Left lung (tissue), 14 donors: Measurements from ENCODE around the gene SCMH1. TPM values are rescaled to one million over a fixed set of nuclear protein-coding genes. Genes with fewer than 3 reads are reported as not detected.

Experiments used
- ATAC-seq: fragments of 200-7000 bp; cut with Tn5 transposase; one replicate; pipeline ENCODE4 v1.9.1; 2020; ENCODE audit warnings: moderate library complexity
- DNase-seq, 4 donors: peaks; one replicate each; pipeline ENCODE4 v3.0.0-alpha.2; 2013 to 2020
- H3K27ac ChIP-seq, 2 donors: fragments of 200-600 bp; sonication (generic) in 1 of 2; one replicate each; pipeline versions ENCODE4 v1.5.0 to v1.8.0; 2020 to 2021
- H3K27me3 ChIP-seq, 2 donors: fragments of 200-600 bp; sonication (generic) in 1 of 2; one replicate each; pipeline versions ENCODE4 v1.5.0 to v1.8.0; 2020 to 2021
- H3K36me3 ChIP-seq, 2 donors: fragments of 200-600 bp; sonication (generic) in 1 of 2; one replicate each; pipeline versions ENCODE4 v1.5.0 to v1.8.0; 2020 to 2021
- H3K4me1 ChIP-seq, 2 donors: fragments of 200-600 bp; one replicate each; pipeline ENCODE4 v1.8.0; 2021
- H3K4me3 ChIP-seq, 2 donors: fragments of 200-600 bp; sonication (generic) in 1 of 2; one replicate each; pipeline versions ENCODE4 v1.5.0 to v1.8.0; 2020 to 2021; ENCODE audit warnings: mild to moderate bottlenecking in 1 of 2
- H3K9me3 ChIP-seq, 2 donors: fragments of 200-600 bp; sonication (generic) in 1 of 2; one replicate each; pipeline versions ENCODE4 v1.5.0 to v1.8.0; 2020 to 2021
- intact Hi-C, 2 donors: fragments of 100-400 bp; cut with DNase I; formaldehyde crosslinking; loops; one replicate each; pipeline versions ENCODE4 v1.11.2 to v1.14.2; 2022
- long read RNA-seq, 12 donors: library from polyadenylated mRNA in 2 of 12; unstranded in 2 of 12; transcript quantifications; one replicate each; pipeline ENCODE4 v2.0.0 and lab custom pipeline, GENCODE V29; 2019 to 2026
- polyA plus RNA-seq, 6 donors: library from polyadenylated mRNA; unstranded; fragments of 120-200 nt; gene quantifications; one replicate each; pipeline ENCODE4 v1.2.1, GENCODE V29; 2013; ENCODE audit not compliant: insufficient read length in 6 of 6
- total RNA-seq, 2 donors: library from RNA; stranded (reverse); fragmentation: NEBNext Ultra II Directional; extraction: Animal tissue kit (Norgen Biotek cat#: 25700); gene quantifications; one replicate each; pipeline ENCODE4 v1.2.1, GENCODE V29; 2021
- TF ChIP-seq, protein P1 (sequence below), 2 donors: fragments of 200-600 bp; sonication (generic) in 1 of 2; IDR thresholded peaks; one replicate each; pipeline versions ENCODE4 v1.5.0 to v1.8.0; 2021; ENCODE audit warnings: antibody characterized with exemption in 2 of 2
- donor health status: DM: no; HTN: yes; CAD: no.
- donor health status: DM: no; HTN: no; CAD: no.

Gene SCMH1
- total RNA-seq (10 to 100 TPM; 27.8 to 30.8 TPM), polyA plus RNA-seq (10 to 100 TPM; 42.8 to 56.1 (median 46.0) TPM)
- long read RNA-seq, donor 1, partial matches to known transcripts, result 0 of 1 reads
- long read RNA-seq, donor 1, other reads (novel, unspliced or antisense), result 0 of 1 reads
- long read RNA-seq, donor 2, partial matches to known transcripts, result 0 of 1 reads
- long read RNA-seq, donor 2, other reads (novel, unspliced or antisense), result 0 of 1 reads
- long read RNA-seq, donor 3, result 0 reads
- long read RNA-seq, donor 4, partial matches to known transcripts, result 3 of 6 reads
- long read RNA-seq, donor 4, other reads (novel, unspliced or antisense), result 3 of 6 reads
- long read RNA-seq, donor 5, partial matches to known transcripts, result 0 of 1 reads
- long read RNA-seq, donor 5, other reads (novel, unspliced or antisense), result 0 of 1 reads
- long read RNA-seq, donor 6, result 0 reads
- long read RNA-seq, donor 7, result 0 reads
- long read RNA-seq, donor 8, result 0 reads
- long read RNA-seq, donor 9, result 0 reads
- long read RNA-seq, donor 10, partial matches to known transcripts, result 3 of 6 reads
- long read RNA-seq, donor 10, other reads (novel, unspliced or antisense), result 2 of 6 reads
- long read RNA-seq, donor 11, result 0 reads
- long read RNA-seq, donor 12, result 0 reads

DNA sequence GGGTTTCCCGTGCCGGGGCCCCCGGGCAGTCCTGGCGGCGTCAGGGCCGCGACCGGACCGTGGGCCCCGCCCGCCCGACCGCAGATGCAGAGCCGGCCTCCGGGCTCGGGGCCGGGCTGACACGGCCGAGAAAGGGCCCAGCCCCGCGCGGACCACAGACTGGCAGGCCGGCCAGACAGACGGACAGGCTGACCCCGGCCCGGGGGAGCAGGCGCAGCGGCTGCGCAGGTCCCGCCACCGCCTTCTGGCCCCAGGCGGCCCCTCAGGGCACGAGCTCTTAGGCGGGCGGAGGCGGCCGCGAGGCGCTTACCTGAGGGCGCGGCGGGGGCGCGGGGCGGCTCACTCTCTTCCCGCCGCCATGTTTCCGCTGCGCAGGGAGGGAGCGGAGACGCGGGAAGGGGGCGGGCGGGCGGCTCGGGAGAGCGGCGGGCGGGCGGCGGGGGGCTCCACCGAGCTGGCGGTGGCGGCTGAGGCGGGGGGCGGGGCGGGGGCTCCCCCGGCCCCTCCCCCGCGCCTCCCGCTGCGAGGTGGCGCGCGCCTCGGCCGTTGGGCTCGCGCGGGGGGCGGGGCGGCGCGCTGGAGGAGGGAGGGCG is at the start of gene SCMH1:
Gene SCMH1, minus strand, starts transcription at position 558 of the 593 bp plus-strand sequence. CDS start 56,173 bp downstream, outside the sequence.
- Histone ChIP-seq H3K4me1 (peaks cover 5 to 41% of the 10 kb centered on the region in 2 donors), H3K27me3 (no peaks in the 10 kb centered on the region), H3K27ac (peak within 1 kb of the TSS; percentile 87 to 92), H3K9me3 (no peaks in the 10 kb centered on the region), H3K36me3 (no peaks in the 10 kb centered on the region), H3K4me3 (peak within 1 kb of the TSS; percentile 76 to 81)
- DNase-seq (peak; percentile 39 to 86 (median 50)), ATAC-seq (peak; percentile 65)
- intact Hi-C loops, result no loop called here
- TF ChIP-seq, protein P1, sequence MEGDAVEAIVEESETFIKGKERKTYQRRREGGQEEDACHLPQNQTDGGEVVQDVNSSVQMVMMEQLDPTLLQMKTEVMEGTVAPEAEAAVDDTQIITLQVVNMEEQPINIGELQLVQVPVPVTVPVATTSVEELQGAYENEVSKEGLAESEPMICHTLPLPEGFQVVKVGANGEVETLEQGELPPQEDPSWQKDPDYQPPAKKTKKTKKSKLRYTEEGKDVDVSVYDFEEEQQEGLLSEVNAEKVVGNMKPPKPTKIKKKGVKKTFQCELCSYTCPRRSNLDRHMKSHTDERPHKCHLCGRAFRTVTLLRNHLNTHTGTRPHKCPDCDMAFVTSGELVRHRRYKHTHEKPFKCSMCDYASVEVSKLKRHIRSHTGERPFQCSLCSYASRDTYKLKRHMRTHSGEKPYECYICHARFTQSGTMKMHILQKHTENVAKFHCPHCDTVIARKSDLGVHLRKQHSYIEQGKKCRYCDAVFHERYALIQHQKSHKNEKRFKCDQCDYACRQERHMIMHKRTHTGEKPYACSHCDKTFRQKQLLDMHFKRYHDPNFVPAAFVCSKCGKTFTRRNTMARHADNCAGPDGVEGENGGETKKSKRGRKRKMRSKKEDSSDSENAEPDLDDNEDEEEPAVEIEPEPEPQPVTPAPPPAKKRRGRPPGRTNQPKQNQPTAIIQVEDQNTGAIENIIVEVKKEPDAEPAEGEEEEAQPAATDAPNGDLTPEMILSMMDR (IDR thresholded peaks at IDR 0.05), result no peak

- Histone ChIP-seq H3K36me3 (no peaks in the 10 kb centered on the region), H3K4me3 (no peak overlapping the region), H3K27me3 (peaks cover 0 to 21% of the 10 kb centered on the region in 2 donors), H3K27ac (no peak overlapping the region), H3K9me3 (no peaks in the 10 kb centered on the region), H3K4me1 (no peaks in the 10 kb centered on the region)
- TF ChIP-seq, protein P1 (IDR thresholded peaks at IDR 0.05), result no peak
- ATAC-seq (no peak), DNase-seq (no peak)
- intact Hi-C loops, result no loop called here
These were observed 49.1 kb upstream of the SCMH1 start for GRCh38 chr1:41291195-41291594.

DNA sequence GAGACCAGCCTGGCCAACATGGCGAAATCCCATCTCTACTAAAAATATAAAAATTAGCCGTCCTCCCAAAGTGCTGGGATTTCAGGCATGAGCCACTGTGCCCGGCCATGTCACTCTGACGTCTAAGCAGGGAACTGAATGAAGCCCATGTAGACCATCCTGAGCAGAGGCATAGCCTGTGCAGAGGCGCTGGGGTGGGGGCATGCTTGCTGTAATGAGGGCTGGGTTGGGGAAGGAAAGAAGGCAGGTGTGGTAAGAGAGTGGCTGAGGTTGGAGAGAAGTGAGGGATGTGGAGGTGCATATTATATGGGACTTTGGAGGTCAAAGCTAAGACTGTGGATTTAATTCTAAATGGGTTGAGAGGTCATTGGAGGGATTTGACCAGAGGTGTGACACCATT is 47.1 kb upstream of the SCMH1 start:
- intact Hi-C loops, result loop anchor here (5.0 to 10.0 kb wide), 2 partner anchors 126 to 128 kb away; no protein-coding TSS in a partner anchor
- Histone ChIP-seq H3K27ac (no peak overlapping the region), H3K27me3 (peaks cover 0 to 20% of the 10 kb centered on the region in 2 donors), H3K4me1 (no peaks in the 10 kb centered on the region), H3K4me3 (no peak overlapping the region), H3K36me3 (no peaks in the 10 kb centered on the region), H3K9me3 (no peaks in the 10 kb centered on the region)
- TF ChIP-seq, protein P1 (IDR thresholded peaks at IDR 0.05), result no peak
- no peak for ATAC-seq
- DNase-seq, result no peak

GRCh38 chr1:41286992-41287391 is 44.9 kb upstream of the SCMH1 start:
- Histone ChIP-seq H3K4me3 (no peak overlapping the region), H3K9me3 (no peaks in the 10 kb centered on the region), H3K36me3 (no peaks in the 10 kb centered on the region), H3K27me3 (peaks cover 0 to 34% of the 10 kb centered on the region in 2 donors), H3K4me1 (no peaks in the 10 kb centered on the region), H3K27ac (no peak overlapping the region)
- TF ChIP-seq, protein P1 (IDR thresholded peaks at IDR 0.05), result no peak
- intact Hi-C loops, result loop anchor here (5.0 to 10.0 kb wide), 2 partner anchors 128 to 130 kb away; no protein-coding TSS in a partner anchor
- DNase-seq (no peak), ATAC-seq (no peak)
